Keratinocyte (primary cell): ENCODE measurements around the gene PDS5A. TPM values are rescaled to one million over a fixed set of nuclear protein-coding genes. Genes with fewer than 3 reads are reported as not detected.

Experiments
- DNase-seq: peaks from one replicate; pipeline ENCODE4 v3.0.0-alpha.2; 2011; ENCODE audit warnings: low read depth, missing footprints, low spot score
- FAIRE-seq: peaks from 2 replicates; lab custom pipeline; 2011; peaks lifted over from hg19 to GRCh38; lab: Jason Lieb, UNC
- H2AFZ ChIP-seq: 2 replicates; pipeline ENCODE4 v1.6.0; 2012; ENCODE audit warnings: low read length, control low read depth, inconsistent platforms; ENCODE audit not compliant: control insufficient read depth
- H3K27ac ChIP-seq: 2 replicates; pipeline ENCODE4 v1.5.1; 2011; ENCODE audit warnings: low read length; ENCODE audit not compliant: control insufficient read depth, insufficient read depth
- H3K27me3 ChIP-seq: 3 replicates; pipeline ENCODE4 v1.6.0; 2011; ENCODE audit warnings: low read length; ENCODE audit not compliant: control insufficient read depth, insufficient read depth; ENCODE audit errors: extremely low read depth
- H3K36me3 ChIP-seq, 2 experiments: 2 replicates in 1 of 2; 3 replicates in 1 of 2; pipeline ENCODE4 v1.5.1; 2011; ENCODE audit warnings: low read length in 2 of 2, mild to moderate bottlenecking in 1 of 2; ENCODE audit not compliant: control insufficient read depth in 2 of 2, insufficient read depth in 2 of 2; ENCODE audit errors: extremely low read depth in 1 of 2
- H3K4me1 ChIP-seq: 3 replicates; pipeline ENCODE4 v1.5.1; 2011; ENCODE audit warnings: low read length; ENCODE audit not compliant: control insufficient read depth, insufficient read depth; ENCODE audit errors: extremely low read depth
- H3K4me2 ChIP-seq: 3 replicates; pipeline ENCODE4 v1.6.0; 2011; ENCODE audit warnings: low read depth, low read length; ENCODE audit not compliant: control insufficient read depth, insufficient read depth; ENCODE audit errors: extremely low read depth
- H3K4me3 ChIP-seq, 3 experiments: fragments of 200-600 bp in 1 of 3; sonication (generic) in 1 of 3; 2 replicates in 2 of 3; 3 replicates in 1 of 3; pipeline ENCODE4 v1.5.1; 2011 to 2016; ENCODE audit warnings: low read length in 3 of 3, mild to moderate bottlenecking in 3 of 3, control low read depth in 2 of 3, inconsistent platforms in 1 of 3, low read depth in 1 of 3, mixed read lengths in 1 of 3, mixed run types in 1 of 3, moderate library complexity in 1 of 3; ENCODE audit not compliant: control insufficient read depth in 2 of 3, insufficient read depth in 2 of 3; ENCODE audit errors: extremely low read depth in 1 of 3
- H3K79me2 ChIP-seq: 2 replicates; pipeline ENCODE4 v1.6.0; 2012; ENCODE audit warnings: low read length; ENCODE audit not compliant: control insufficient read depth, insufficient read depth
- H3K9ac ChIP-seq: 3 replicates; pipeline ENCODE4 v1.6.0; 2011; ENCODE audit warnings: low read length; ENCODE audit not compliant: control insufficient read depth, insufficient read depth; ENCODE audit errors: extremely low read depth
- H3K9me1 ChIP-seq: 3 replicates; pipeline ENCODE4 v1.6.0; 2011; ENCODE audit warnings: low read length; ENCODE audit not compliant: control insufficient read depth, insufficient read depth; ENCODE audit errors: extremely low read depth
- H3K9me3 ChIP-seq: 2 replicates; pipeline ENCODE4 v1.5.1; 2012; ENCODE audit warnings: low read depth, low read length; ENCODE audit not compliant: control insufficient read depth
- H4K20me1 ChIP-seq: 3 replicates; pipeline ENCODE4 v1.6.0; 2011; ENCODE audit warnings: low read length; ENCODE audit not compliant: control insufficient read depth, insufficient read depth; ENCODE audit errors: extremely low read depth
- CTCF ChIP-seq, 3 experiments: IDR thresholded peaks in 1 of 3; conservative IDR thresholded peaks in 1 of 3; optimal IDR thresholded peaks in 1 of 3; 2 replicates in 2 of 3; 3 replicates in 1 of 3; pipeline versions ENCODE3 to v1.5.1; 2011; ENCODE audit warnings: low read length in 3 of 3, mild to moderate bottlenecking in 3 of 3, moderate library complexity in 2 of 3, control low read depth in 1 of 3, inconsistent platforms in 1 of 3; ENCODE audit not compliant: insufficient read depth in 2 of 3; ENCODE audit errors: extremely low read depth in 1 of 3
- EZH2 ChIP-seq: IDR thresholded peaks from one replicate; pipeline ENCODE4 v1.6.1; 2012; ENCODE audit warnings: inconsistent platforms, mild to moderate bottlenecking, low read length, moderate library complexity
- dilution Hi-C: fragments of 300-500 bp; cut with MboI; formaldehyde crosslinking; loops from one replicate; pipeline ENCODE4 v1.7.0; 2020; ENCODE audit warnings: low sequenced_read_pairs; ENCODE audit not compliant: extremely low pct_ligation_motif_present
- polyA plus RNA-seq, 5 experiments: library from polyadenylated mRNA; depleted of rRNA in 3 of 5; stranded (reverse) in 3 of 5; stranded (forward) in 1 of 5; unstranded in 1 of 5; fragments of >200 nt; gene quantifications; 1 replicate in 1 of 5; 2 replicates in 3 of 5; 3 replicates in 1 of 5; pipeline versions ENCODE4 v1.2.1 to v1.2.3, GENCODE V29; 2011 to 2012; ENCODE audit warnings: missing spikeins in 2 of 5, low read depth in 1 of 5, low replicate concordance in 1 of 5

PDS5A gene
- polyA plus RNA-seq, 1 donor (not counting 4 experiments of a cell fraction or from before 2014, with no cell fraction given) = 56.0 TPM

- no peaks in the 10 kb centered on the region for H3K9me1 ChIP-seq
- H3K9ac ChIP-seq = no peak overlapping the region
- H3K4me1 ChIP-seq = no peaks in the 10 kb centered on the region
- dilution Hi-C loops = no loop called here
- H4K20me1 ChIP-seq = no peaks in the 10 kb centered on the region
- no peak overlapping the region for H3K27ac ChIP-seq
- no peak overlapping the region for H3K4me3 ChIP-seq
- FAIRE-seq (no peak), DNase-seq (no peak)
- H2AFZ ChIP-seq = no peak overlapping the region
- no peak for TF ChIP-seq EZH2
- TF ChIP-seq CTCF (optimal IDR thresholded peaks at IDR 0.05 in 1 of 3, IDR thresholded peaks at IDR 0.05 in 1 of 3, conservative IDR thresholded peaks at IDR 0.05 in 1 of 3; ENCODE audit: extremely low read depth in 1 of 3, insufficient read depth in 2 of 3, low read length in 3 of 3) = no peak
- H3K4me2 ChIP-seq = no peak overlapping the region
- H3K36me3 ChIP-seq = peaks cover 9 to 24% of the 10 kb centered on the region in 2 experiments
- H3K27me3 ChIP-seq = no peaks in the 10 kb centered on the region
- no peaks in the 10 kb centered on the region for H3K79me2 ChIP-seq
- no peaks in the 10 kb centered on the region for H3K9me3 ChIP-seq
These were observed 64.2 kb downstream of the PDS5A start for GRCh38 chr4:39913471-39913870.

- no peak overlapping the region for H3K9ac ChIP-seq
- DNase-seq (no peak), FAIRE-seq (no peak)
- H3K27me3 ChIP-seq = no peaks in the 10 kb centered on the region
- H3K36me3 ChIP-seq = peaks cover 6 to 26% of the 10 kb centered on the region in 2 experiments
- dilution Hi-C loops = no loop called here
- no peak overlapping the region for H3K27ac ChIP-seq
- TF ChIP-seq CTCF (optimal IDR thresholded peaks at IDR 0.05 in 1 of 3, IDR thresholded peaks at IDR 0.05 in 1 of 3, conservative IDR thresholded peaks at IDR 0.05 in 1 of 3; ENCODE audit: extremely low read depth in 1 of 3, insufficient read depth in 2 of 3, low read length in 3 of 3) = no peak
- no peak for TF ChIP-seq EZH2
- no peaks in the 10 kb centered on the region for H3K4me1 ChIP-seq
- no peak overlapping the region for H3K4me2 ChIP-seq
- no peak overlapping the region for H2AFZ ChIP-seq
- no peaks in the 10 kb centered on the region for H3K79me2 ChIP-seq
- H3K9me1 ChIP-seq = no peaks in the 10 kb centered on the region
- no peaks in the 10 kb centered on the region for H3K9me3 ChIP-seq
- no peaks in the 10 kb centered on the region for H4K20me1 ChIP-seq
- no peak overlapping the region for H3K4me3 ChIP-seq
These were observed 67.6 kb downstream of the PDS5A start for GRCh38 chr4:39910064-39910463.
